ENCODE results near the gene CYFIP1. TPM values are rescaled to one million over a fixed set of nuclear protein-coding genes. Genes with fewer than 3 reads are reported as not detected.

The CYFIP1 gene
- total and polyA plus RNA-seq, 9 of the 15 experiments (the other 6 are each of a cell fraction or from before 2014, with no cell fraction given) = 3.8 to 59.8 (median 28.3) TPM

GRCh38 chr15:22907161-22907950 is 72.8 kb downstream of the CYFIP1 start:
- ATAC-seq (no peak), DNase-seq (ENCODE audit: extremely low read depth in 1 of 4, low spot score in 3 of 4) (no peak), FAIRE-seq (no peak)
- ChIA-PET CTCF (ENCODE audit: low intra/inter-chr PET ratio) (no interaction called here), POLR2A (interaction anchor here (1.3 kb wide), 1 partner anchor 11 kb away, joined by 4 read pairs; no protein-coding TSS in a partner anchor)
- H4K20me1 ChIP-seq (replicated peaks; ENCODE audit: control insufficient read depth, insufficient read depth, low read length) = no peaks in the 10 kb centered on the region
- BruUV-seq (replicated peaks) = no TSS peak
- WGBS (ENCODE audit: insufficient coverage, low coverage, missing lambda C conversion rate) = 78% methylated on average over 14 of the region's 16 CpGs
- no peaks in the 10 kb centered on the region for H3K27me3 ChIP-seq (ENCODE audit: control insufficient read depth in 2 of 2, insufficient read depth in 2 of 2, low read length in 2 of 2)
- H3K79me2 ChIP-seq (ENCODE audit: control insufficient read depth, insufficient read depth, low read length) = no peaks in the 10 kb centered on the region
- peaks cover 45% of the 10 kb centered on the region; the same call in 2 of the 3 replicates for H3K36me3 ChIP-seq (ENCODE audit: control insufficient read depth, insufficient read depth, low read length)
- H3K4me3 ChIP-seq = no peak overlapping the region
- intact Hi-C loops (cut with micrococcal nuclease) (no loop called here), in situ Hi-C loops (cut with MboI) (no loop called here)
- H3K4me2 ChIP-seq (ENCODE audit: insufficient read depth, low read length) = no peak overlapping the region
- H2AFZ ChIP-seq (ENCODE audit: low read depth, low read length) = no peak overlapping the region
- H3K9me3 ChIP-seq (replicated peaks; ENCODE audit: control insufficient read depth, insufficient read depth, low read depth, low read length) = no peaks in the 10 kb centered on the region
- no peak overlapping the region for H3K9ac ChIP-seq (ENCODE audit: insufficient read depth in 1 of 2, low read depth in 2 of 2, low read length in 2 of 2)
- H3K27ac ChIP-seq (ENCODE audit: extremely low read depth, low read depth, low read length) = no peak overlapping the region
- H3K9me1 ChIP-seq (ENCODE audit: control insufficient read depth, insufficient read depth, low read length) = no peaks in the 10 kb centered on the region
- no peaks in the 10 kb centered on the region; a peak in 3 of 5 replicates for H3K4me1 ChIP-seq (replicated peaks in 1 of 2; ENCODE audit: control insufficient read depth in 2 of 2, insufficient read depth in 2 of 2, low read length in 2 of 2)
- TF ChIP-seq MCM3 (IDR thresholded peaks at IDR 0.05) = no peak
- TF ChIP-seq ZKSCAN3 (CRISPR knock-in tag; IDR thresholded peaks at IDR 0.05) = no peak
- TF ChIP-seq HNRNPUL1 (IDR thresholded peaks at IDR 0.05; ENCODE audit: low read length) = no peak
- no peak for TF ChIP-seq TCFL5 (CRISPR knock-in tag; conservative IDR thresholded peaks at IDR 0.05)
- TF ChIP-seq ZNF347 (CRISPR knock-in tag; IDR thresholded peaks at IDR 0.05; ENCODE audit: low read depth) = no peak
- TF ChIP-seq USF2 (CRISPR knock-in tag; IDR thresholded peaks at IDR 0.05) = no peak
- TF ChIP-seq KLF1 (tag; IDR thresholded peaks at IDR 0.05) = no peak
- TF ChIP-seq ZMIZ1 (IDR thresholded peaks at IDR 0.05; ENCODE audit: low read depth in 2 of 2, low read length in 2 of 2) = no peak
- no peak for TF ChIP-seq SIN3A (IDR thresholded peaks at IDR 0.05; ENCODE audit: borderline replicate concordance in 2 of 2, control insufficient read depth in 1 of 2, low read depth in 2 of 2, low read length in 2 of 2)
- no peak for TF ChIP-seq ARID2 (IDR thresholded peaks at IDR 0.05)
- TF ChIP-seq TRIM24 (IDR thresholded peaks at IDR 0.05) = no peak
- no peak for TF ChIP-seq ZNF124 (CRISPR knock-in tag; IDR thresholded peaks at IDR 0.05)
- TF ChIP-seq PML (IDR thresholded peaks at IDR 0.05; ENCODE audit: low read length) = no peak
- TF ChIP-seq HDAC1 (IDR thresholded peaks at IDR 0.05) = no peak
- no peak for TF ChIP-seq CBX5 (IDR thresholded peaks at IDR 0.05; ENCODE audit: borderline replicate concordance, low read depth)
- no peak for TF ChIP-seq ZBTB5 (IDR thresholded peaks at IDR 0.05)

All from K562 (cell line).